Breast epithelium (tissue), 4 donors: ENCODE data around the gene HAND2. TPM values are rescaled to one million over a fixed set of nuclear protein-coding genes. Genes with fewer than 3 reads are reported as not detected.
A peak's percentile ranks its signal among the peaks of the same experiment; 100 is the strongest.

ENCODE experiments used
- DNase-seq, 2 donors: peaks; one replicate each; pipeline ENCODE4 v3.0.0-alpha.2; 2019; ENCODE audit warnings: low spot score in 2 of 2
- H3K27ac ChIP-seq, 2 donors: fragments of 200-600 bp; sonication (generic) in 1 of 2; one replicate each; pipeline ENCODE4 v1.5.1; 2016 to 2019; ENCODE audit warnings: mild to moderate bottlenecking in 1 of 2
- H3K27me3 ChIP-seq, 2 donors: fragments of 200-600 bp; sonication (generic) in 1 of 2; one replicate each; pipeline versions ENCODE4 v1.5.1 to v1.6.0; 2017 to 2019; ENCODE audit warnings: control low read depth in 1 of 2, mild to moderate bottlenecking in 1 of 2
- H3K36me3 ChIP-seq: fragments of 200-600 bp; one replicate; pipeline ENCODE4 v1.5.1; 2019
- H3K4me1 ChIP-seq, 2 donors: fragments of 200-600 bp; sonication (generic); one replicate each; pipeline ENCODE4 v1.5.1; 2016 to 2019; ENCODE audit warnings: control low read depth in 1 of 2
- H3K4me3 ChIP-seq, 3 donors: fragments of 200-600 bp; sonication (generic); 1 replicate in 2 of 3; 2 replicates in 1 of 3; pipeline ENCODE4 v1.5.1; 2016 to 2019; ENCODE audit warnings: mild to moderate bottlenecking in 3 of 3, moderate library complexity in 2 of 3
- H3K9me3 ChIP-seq, 2 donors: fragments of 200-600 bp; sonication (generic) in 1 of 2; one replicate each; pipeline ENCODE4 v1.5.1; 2016 to 2019; ENCODE audit warnings: control low read depth in 1 of 2
- POLR2A ChIP-seq: fragments of 450-650 bp; IDR thresholded peaks from one replicate; pipeline ENCODE4 v1.6.1; 2016; ENCODE audit warnings: antibody characterized with exemption, mild to moderate bottlenecking, moderate library complexity
- POLR2AphosphoS5 ChIP-seq, 3 donors: sonication (generic); formaldehyde crosslinking; IDR thresholded peaks; one replicate each; pipeline ENCODE4 v1.6.1; 2017; ENCODE audit warnings: antibody characterized with exemption in 3 of 3
- intact Hi-C: fragments of 100-400 bp; cut with DNase I; formaldehyde crosslinking; loops from one replicate; pipeline ENCODE4 v1.15.1; 2023; ENCODE audit warnings: low total_unique reads
- total RNA-seq, 3 donors: library from RNA; depleted of rRNA; stranded (reverse); fragments of >200 nt; gene quantifications; one replicate each; pipeline ENCODE4 v1.1.0, GENCODE V29; 2016
- TF ChIP-seq, protein P1 (sequence below), 3 donors: fragments of 450-650 bp; IDR thresholded peaks; one replicate each; pipeline ENCODE4 v1.5.1; 2016 to 2017; ENCODE audit warnings: antibody characterized with exemption in 3 of 3, mild to moderate bottlenecking in 3 of 3, moderate library complexity in 3 of 3

Gene HAND2
- total RNA-seq, 3 donors from 2014 or later: 10.5 to 29.6 (median 12.8) TPM

DNA sequence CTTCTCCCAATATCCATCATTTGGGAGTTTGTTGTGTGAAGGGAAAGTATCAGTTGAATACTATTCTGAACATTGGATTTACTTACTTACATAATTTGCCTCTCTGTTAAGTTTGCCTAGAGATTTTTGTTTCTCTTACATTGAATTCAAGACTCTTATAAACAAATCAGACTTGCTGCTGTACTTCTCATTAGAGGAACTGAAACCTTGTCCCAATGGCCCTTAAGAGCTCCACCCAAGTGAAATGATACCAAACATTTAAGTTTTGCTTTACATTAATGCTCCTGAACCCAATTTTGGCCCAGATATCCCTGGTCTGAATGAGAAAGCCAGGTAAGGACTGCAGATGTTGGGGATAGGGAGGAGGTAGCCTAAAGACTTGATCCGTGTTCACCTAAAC is 32.0 kb downstream of the HAND2 start:
- intact Hi-C loops: no loop called here

DNA sequence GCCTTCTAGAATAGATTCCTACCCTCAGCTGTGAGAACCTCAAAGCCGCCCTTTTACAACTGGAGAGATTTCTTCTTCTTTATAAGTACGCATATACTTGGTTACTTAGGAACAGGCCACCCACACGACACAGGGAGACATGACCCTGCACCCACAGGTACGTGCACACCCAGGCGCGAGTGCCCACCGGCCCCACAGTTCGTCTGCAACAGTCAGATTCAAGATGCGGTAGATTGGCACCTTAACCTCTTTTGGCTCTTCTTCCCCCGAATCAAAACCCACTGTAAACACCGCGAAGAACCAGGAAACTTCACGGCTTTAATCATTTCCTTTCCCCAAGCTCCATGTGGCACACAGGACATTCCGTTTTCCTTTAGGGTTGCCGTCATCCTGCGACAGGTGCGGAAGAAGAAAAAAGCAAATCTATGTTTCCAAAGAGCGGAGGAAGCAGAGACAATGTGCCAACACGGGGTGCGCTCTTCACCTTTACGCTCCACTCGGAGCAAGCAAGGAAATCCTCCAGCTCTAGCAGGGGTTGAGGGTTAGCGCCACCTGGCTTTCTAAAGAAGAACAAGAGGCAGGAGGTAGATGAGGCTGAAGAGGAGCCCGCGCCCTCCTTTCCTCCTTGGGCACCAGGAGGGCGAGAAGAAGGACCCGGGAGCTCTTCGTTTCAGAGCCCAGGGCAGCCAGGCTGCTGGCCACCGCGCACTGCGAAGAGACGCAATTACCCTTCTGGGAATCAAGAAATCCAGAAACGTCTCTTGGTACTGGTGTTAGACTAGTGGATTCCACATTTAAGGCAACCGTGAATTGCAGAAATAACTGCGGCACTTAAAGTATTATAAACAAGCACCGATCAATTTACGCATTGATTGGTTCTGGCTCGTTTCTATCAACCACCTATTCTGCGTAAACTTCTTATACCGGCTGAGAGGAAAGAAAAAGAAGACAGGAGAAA is 35.7 kb downstream of the HAND2 start:
- no peak overlapping the region for H3K27ac ChIP-seq
- peaks cover 0 to 5% of the 10 kb centered on the region in 2 donors for H3K4me1 ChIP-seq
- intact Hi-C loops: no loop called here
- H3K4me3 ChIP-seq: peak overlapping the region; percentile 14 to 64 (median 45)
- no peaks in the 10 kb centered on the region for H3K27me3 ChIP-seq
- no peaks in the 10 kb centered on the region for H3K36me3 ChIP-seq
- no peaks in the 10 kb centered on the region for H3K9me3 ChIP-seq
- TF ChIP-seq, protein P1, sequence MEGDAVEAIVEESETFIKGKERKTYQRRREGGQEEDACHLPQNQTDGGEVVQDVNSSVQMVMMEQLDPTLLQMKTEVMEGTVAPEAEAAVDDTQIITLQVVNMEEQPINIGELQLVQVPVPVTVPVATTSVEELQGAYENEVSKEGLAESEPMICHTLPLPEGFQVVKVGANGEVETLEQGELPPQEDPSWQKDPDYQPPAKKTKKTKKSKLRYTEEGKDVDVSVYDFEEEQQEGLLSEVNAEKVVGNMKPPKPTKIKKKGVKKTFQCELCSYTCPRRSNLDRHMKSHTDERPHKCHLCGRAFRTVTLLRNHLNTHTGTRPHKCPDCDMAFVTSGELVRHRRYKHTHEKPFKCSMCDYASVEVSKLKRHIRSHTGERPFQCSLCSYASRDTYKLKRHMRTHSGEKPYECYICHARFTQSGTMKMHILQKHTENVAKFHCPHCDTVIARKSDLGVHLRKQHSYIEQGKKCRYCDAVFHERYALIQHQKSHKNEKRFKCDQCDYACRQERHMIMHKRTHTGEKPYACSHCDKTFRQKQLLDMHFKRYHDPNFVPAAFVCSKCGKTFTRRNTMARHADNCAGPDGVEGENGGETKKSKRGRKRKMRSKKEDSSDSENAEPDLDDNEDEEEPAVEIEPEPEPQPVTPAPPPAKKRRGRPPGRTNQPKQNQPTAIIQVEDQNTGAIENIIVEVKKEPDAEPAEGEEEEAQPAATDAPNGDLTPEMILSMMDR (IDR thresholded peaks at IDR 0.05): peak; percentile 26 to 53 (median 48)
- TF ChIP-seq POLR2AphosphoS5 (IDR thresholded peaks at IDR 0.05): no peak
- peak in 1 of 2 donors; percentile 33 for DNase-seq

More for the DNA sequence above, 32.0 kb downstream of the HAND2 start:
- H3K4me1 ChIP-seq: peaks cover 0 to 5% of the 10 kb centered on the region in 2 donors
- H3K9me3 ChIP-seq: no peaks in the 10 kb centered on the region
- H3K27me3 ChIP-seq: peaks cover 0 to 30% of the 10 kb centered on the region in 2 donors
- no peak for DNase-seq
- TF ChIP-seq POLR2A (no peak), POLR2AphosphoS5 (IDR thresholded peaks at IDR 0.05) (no peak)
- TF ChIP-seq, protein P1 (IDR thresholded peaks at IDR 0.05): no peak
- H3K36me3 ChIP-seq: no peaks in the 10 kb centered on the region
- H3K4me3 ChIP-seq: no peak overlapping the region
- no peak overlapping the region for H3K27ac ChIP-seq

DNA sequence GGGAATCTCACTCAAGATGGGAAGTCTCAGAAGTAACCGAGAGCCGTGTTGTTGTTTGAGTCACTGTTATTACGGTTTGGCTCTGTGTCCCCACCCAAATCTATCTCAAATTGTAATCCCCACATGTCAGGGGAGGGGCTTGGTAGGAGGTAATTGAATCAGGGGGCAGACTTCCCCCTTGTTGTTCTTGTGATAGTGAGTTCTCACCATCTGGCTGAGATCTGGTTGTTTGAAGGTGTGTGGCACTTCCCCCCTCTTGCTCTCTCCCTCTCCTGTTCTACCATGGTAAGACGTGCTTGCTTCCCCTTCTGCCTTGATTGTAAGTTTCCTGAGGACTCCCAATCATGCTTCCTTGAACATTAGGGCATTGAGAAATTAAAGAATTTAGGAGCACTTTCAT is 37.0 kb downstream of the HAND2 start:
- Histone ChIP-seq H3K9me3 (no peaks in the 10 kb centered on the region), H3K27me3 (no peaks in the 10 kb centered on the region), H3K4me3 (no peak overlapping the region), H3K36me3 (no peaks in the 10 kb centered on the region), H3K4me1 (peaks cover 0 to 5% of the 10 kb centered on the region in 2 donors), H3K27ac (no peak overlapping the region)
- no peak for DNase-seq
- no peak for TF ChIP-seq POLR2A
- intact Hi-C loops: no loop called here

DNA sequence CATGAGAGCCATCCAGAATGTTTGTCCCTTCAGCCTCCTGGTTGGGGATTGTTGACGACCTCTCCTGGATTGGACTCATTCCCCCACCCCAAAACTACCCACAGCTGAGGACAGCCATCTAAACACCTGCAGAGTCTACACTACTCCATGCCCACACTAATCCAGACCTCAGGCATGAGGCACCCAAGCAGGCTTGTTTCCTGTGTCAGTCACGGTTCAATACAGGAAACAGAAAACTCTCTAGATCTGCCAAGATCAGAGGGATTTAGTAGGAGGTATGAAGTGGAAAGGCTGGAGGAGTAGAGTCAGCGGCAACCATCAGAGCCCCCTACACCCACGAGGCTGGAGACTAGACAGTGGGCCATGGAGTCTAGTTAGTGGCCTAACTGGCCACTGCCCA is 37.7 kb downstream of the HAND2 start:
- Histone ChIP-seq H3K4me1 (peaks cover 0 to 5% of the 10 kb centered on the region in 2 donors), H3K36me3 (no peaks in the 10 kb centered on the region), H3K9me3 (no peaks in the 10 kb centered on the region), H3K27me3 (no peaks in the 10 kb centered on the region), H3K27ac (no peak overlapping the region), H3K4me3 (no peak overlapping the region)
- no peak for TF ChIP-seq POLR2A
- TF ChIP-seq, protein P1 (IDR thresholded peaks at IDR 0.05): no peak
- TF ChIP-seq POLR2AphosphoS5 (IDR thresholded peaks at IDR 0.05): no peak
- no peak for DNase-seq
- intact Hi-C loops: no loop called here

DNA sequence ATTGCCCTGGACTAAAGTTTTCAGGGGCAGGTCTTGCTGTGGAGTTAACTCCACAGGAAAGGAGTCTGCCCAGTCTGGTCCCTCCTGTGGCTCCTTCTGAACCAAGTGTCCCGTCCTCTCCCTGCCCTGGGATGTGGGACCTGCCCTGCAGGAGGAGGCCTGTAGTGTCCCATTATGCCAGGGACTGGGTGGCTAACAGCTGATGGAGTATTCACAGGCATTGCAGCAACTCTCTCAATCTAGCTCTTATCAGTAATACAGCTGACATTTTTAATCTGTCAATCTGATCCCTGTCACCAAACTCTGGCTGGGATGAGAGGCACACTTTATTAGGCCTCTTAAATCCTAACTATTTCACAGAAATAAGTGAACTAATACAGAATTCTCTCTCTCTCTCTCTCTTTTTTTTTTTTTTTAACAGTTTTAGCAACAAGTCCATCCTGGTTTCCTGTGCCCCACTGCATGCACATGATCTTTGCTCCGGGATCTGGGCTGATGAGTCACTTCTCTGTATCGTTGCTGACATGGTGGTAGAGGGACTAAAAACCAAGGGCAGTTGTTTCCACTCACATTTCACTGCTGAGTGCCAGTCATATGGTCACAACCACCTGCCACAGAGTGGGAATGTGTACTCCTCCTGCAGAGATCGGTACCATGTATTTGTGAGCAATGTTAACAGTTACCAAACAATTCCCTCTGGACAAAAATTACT is 39.1 kb downstream of the HAND2 start:
- Histone ChIP-seq H3K4me3 (no peak overlapping the region), H3K27ac (peak overlapping the region in 1 of 2 donors; percentile 35), H3K36me3 (no peaks in the 10 kb centered on the region), H3K9me3 (no peaks in the 10 kb centered on the region), H3K4me1 (peaks cover 0 to 5% of the 10 kb centered on the region in 2 donors), H3K27me3 (no peaks in the 10 kb centered on the region)
- intact Hi-C loops: no loop called here
- no peak for DNase-seq
- TF ChIP-seq, protein P1 (IDR thresholded peaks at IDR 0.05): no peak
- no peak for TF ChIP-seq POLR2A
- no peak for TF ChIP-seq POLR2AphosphoS5 (IDR thresholded peaks at IDR 0.05)
